Measurements from ENCODE around the gene EPOP. TPM values are rescaled to one million over a fixed set of nuclear protein-coding genes. Genes with fewer than 3 reads are reported as not detected.
"Not testable (repeated sequence)": the region's sequence is repeated elsewhere in the genome, so short reads cannot be mapped to it uniquely, and the experiment has no call there.

The EPOP gene
- total and polyA plus RNA-seq, 2 donors (not counting 1 experiment from before 2014, with no cell fraction given), result 0.14 to 0.33 TPM

DNA sequence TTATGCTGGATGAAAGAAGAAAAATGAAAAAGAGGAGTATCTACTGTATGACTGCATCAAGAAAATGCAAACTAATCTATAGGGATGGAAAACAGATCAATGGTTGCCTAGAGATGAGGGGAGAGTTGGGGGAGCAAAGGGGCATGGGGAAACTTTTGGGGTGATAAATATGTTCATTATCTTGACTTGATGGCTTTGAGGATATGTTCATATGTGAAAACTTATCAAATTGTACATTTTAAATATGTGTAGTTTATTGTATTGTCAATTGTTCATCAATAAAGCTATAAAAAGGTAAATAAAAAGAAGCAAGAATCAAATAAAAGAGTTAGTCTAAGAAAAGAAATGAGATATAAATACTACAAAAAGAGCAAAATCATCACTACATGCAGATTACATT is 49.3 kb downstream of the EPOP start:
- Histone ChIP-seq H3K4me1 (ENCODE audit: control insufficient read depth, extremely low read depth, insufficient read depth, low read length) (no peaks in the 10 kb centered on the region), H3K4me2 (ENCODE audit: extremely low read depth, insufficient read depth, low read length) (no peak overlapping the region), H3K79me2 (ENCODE audit: control insufficient read depth, insufficient read depth, low read length) (no peaks in the 10 kb centered on the region), H3K9me3 (ENCODE audit: control insufficient read depth, insufficient read depth, low read depth, low read length) (no peaks in the 10 kb centered on the region), H3K27ac (ENCODE audit: insufficient read depth, low read length) (no peak overlapping the region), H2AFZ (ENCODE audit: low read length) (no peak overlapping the region), H3K9ac (ENCODE audit: insufficient read depth, low read length) (no peak overlapping the region), H3K36me3 (ENCODE audit: control insufficient read depth, insufficient read depth, low read length) (no peaks in the 10 kb centered on the region), H3K4me3 (replicated peaks in 1 of 4; ENCODE audit: control extremely low read depth in 1 of 4, insufficient read depth in 1 of 4, low read depth in 3 of 4, low read length in 4 of 4) (no peak overlapping the region), H4K20me1 (ENCODE audit: control insufficient read depth, extremely low read depth, insufficient read depth, low read length) (no peaks in the 10 kb centered on the region), H3K27me3 (ENCODE audit: control insufficient read depth, insufficient read depth, low read length) (peaks cover 5% of the 10 kb centered on the region)
- TF ChIP-seq, protein P1, sequence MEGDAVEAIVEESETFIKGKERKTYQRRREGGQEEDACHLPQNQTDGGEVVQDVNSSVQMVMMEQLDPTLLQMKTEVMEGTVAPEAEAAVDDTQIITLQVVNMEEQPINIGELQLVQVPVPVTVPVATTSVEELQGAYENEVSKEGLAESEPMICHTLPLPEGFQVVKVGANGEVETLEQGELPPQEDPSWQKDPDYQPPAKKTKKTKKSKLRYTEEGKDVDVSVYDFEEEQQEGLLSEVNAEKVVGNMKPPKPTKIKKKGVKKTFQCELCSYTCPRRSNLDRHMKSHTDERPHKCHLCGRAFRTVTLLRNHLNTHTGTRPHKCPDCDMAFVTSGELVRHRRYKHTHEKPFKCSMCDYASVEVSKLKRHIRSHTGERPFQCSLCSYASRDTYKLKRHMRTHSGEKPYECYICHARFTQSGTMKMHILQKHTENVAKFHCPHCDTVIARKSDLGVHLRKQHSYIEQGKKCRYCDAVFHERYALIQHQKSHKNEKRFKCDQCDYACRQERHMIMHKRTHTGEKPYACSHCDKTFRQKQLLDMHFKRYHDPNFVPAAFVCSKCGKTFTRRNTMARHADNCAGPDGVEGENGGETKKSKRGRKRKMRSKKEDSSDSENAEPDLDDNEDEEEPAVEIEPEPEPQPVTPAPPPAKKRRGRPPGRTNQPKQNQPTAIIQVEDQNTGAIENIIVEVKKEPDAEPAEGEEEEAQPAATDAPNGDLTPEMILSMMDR (conservative IDR thresholded peaks at IDR 0.05 in 1 of 2, IDR thresholded peaks at IDR 0.05 in 1 of 2; ENCODE audit: low read depth in 1 of 2, low read length in 2 of 2), result no peak
- TF ChIP-seq EZH2 (IDR thresholded peaks at IDR 0.05; ENCODE audit: low read length, missing control alignments), result no peak
- no peak for DNase-seq (ENCODE audit: low read depth in 2 of 2)

DNA sequence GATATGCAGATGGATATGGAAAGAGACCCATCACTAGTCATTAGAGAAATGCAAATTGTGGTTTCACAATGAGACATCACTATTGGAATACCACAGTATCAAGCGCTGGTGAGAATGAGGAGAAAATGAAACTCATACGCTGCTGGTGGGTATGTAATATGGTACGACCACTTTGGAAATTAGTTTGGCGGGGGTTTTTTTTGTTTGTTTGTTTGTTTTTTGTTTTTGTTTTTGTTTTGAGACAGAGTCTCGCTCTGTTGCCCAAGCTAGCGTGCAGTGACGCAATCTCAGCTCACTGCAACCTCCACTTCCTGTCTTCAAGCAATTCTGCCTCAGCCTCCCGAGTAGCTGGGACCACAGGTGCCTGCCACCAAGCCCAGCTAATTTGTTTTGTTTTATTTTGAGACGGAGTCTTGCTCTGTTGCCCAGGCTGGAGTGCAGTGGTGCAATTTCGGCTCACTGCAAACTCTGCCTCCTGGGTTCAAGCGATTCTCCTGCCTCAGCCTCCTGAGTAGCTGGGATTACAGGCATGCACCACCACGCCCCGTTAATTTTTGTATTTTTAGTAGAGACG is 49.9 kb downstream of the EPOP start:
- H2AFZ ChIP-seq (ENCODE audit: low read length); H3K9me3 ChIP-seq (ENCODE audit: control insufficient read depth, insufficient read depth, low read depth, low read length); H3K9ac ChIP-seq (ENCODE audit: insufficient read depth, low read length); H3K36me3 ChIP-seq (ENCODE audit: control insufficient read depth, insufficient read depth, low read length); H3K4me3 ChIP-seq (replicated peaks in 1 of 4; ENCODE audit: control extremely low read depth in 1 of 4, insufficient read depth in 1 of 4, low read depth in 3 of 4, low read length in 4 of 4); H3K79me2 ChIP-seq (ENCODE audit: control insufficient read depth, insufficient read depth, low read length); H3K4me2 ChIP-seq (ENCODE audit: extremely low read depth, insufficient read depth, low read length); H3K4me1 ChIP-seq (ENCODE audit: control insufficient read depth, extremely low read depth, insufficient read depth, low read length); H4K20me1 ChIP-seq (ENCODE audit: control insufficient read depth, extremely low read depth, insufficient read depth, low read length); DNase-seq (ENCODE audit: low read depth in 2 of 2); H3K27ac ChIP-seq (ENCODE audit: insufficient read depth, low read length); H3K27me3 ChIP-seq (ENCODE audit: control insufficient read depth, insufficient read depth, low read length): not testable (repeated sequence)

Other genes with a start within 250 kb of the EPOP start
- gene ARHGAP23, start 246.5 kb downstream of the EPOP start, total RNA-seq, result 18.2 and 41.1 TPM in 2 replicates
- gene ARHGAP23, start 246.5 kb downstream of the EPOP start, polyA plus RNA-seq, result 28.1 and 31.0 TPM in 2 replicates
- gene SRCIN1, start 69.0 kb downstream of the EPOP start, total RNA-seq, result under 0.01 TPM in 1 of 2 replicates, not detected in the other
- not detected in 2 replicates for gene SRCIN1, start 69.0 kb downstream of the EPOP start, polyA plus RNA-seq
- gene MLLT6, start 30.3 kb upstream of the EPOP start, total RNA-seq, result 17.7 and 20.0 TPM in 2 replicates
- 14.3 and 15.4 TPM in 2 replicates for gene MLLT6, start 30.3 kb upstream of the EPOP start, polyA plus RNA-seq
- gene CISD3, start 55.4 kb upstream of the EPOP start, total RNA-seq, result 4.0 and 4.4 TPM in 2 replicates
- 5.7 and 7.6 TPM in 2 replicates for gene CISD3, start 55.4 kb upstream of the EPOP start, polyA plus RNA-seq
- 2.3 and 4.0 TPM in 2 replicates for gene PCGF2, start 73.4 kb upstream of the EPOP start, total RNA-seq
- 8.0 and 10.5 TPM in 2 replicates for gene PCGF2, start 73.4 kb upstream of the EPOP start, polyA plus RNA-seq
- gene PSMB3, start 77.8 kb upstream of the EPOP start, total RNA-seq, result 215 and 299 TPM in 2 replicates
- 210 and 334 TPM in 2 replicates for gene PSMB3, start 77.8 kb upstream of the EPOP start, polyA plus RNA-seq
- gene PIP4K2B, start 124.6 kb upstream of the EPOP start, total RNA-seq, result 38.5 and 43.8 TPM in 2 replicates
- gene PIP4K2B, start 124.6 kb upstream of the EPOP start, polyA plus RNA-seq, result 30.6 and 33.5 TPM in 2 replicates
- gene CWC25, start 150.4 kb upstream of the EPOP start, total RNA-seq, result 9.8 and 10.9 TPM in 2 replicates
- 14.4 and 15.6 TPM in 2 replicates for gene CWC25, start 150.4 kb upstream of the EPOP start, polyA plus RNA-seq
- 1,552 and 2,520 TPM in 2 replicates for gene RPL23, start 178.8 kb upstream of the EPOP start, total RNA-seq
- gene RPL23, start 178.8 kb upstream of the EPOP start, polyA plus RNA-seq, result 2,492 and 2,693 TPM in 2 replicates
- gene LASP1, start 195.1 kb upstream of the EPOP start, total RNA-seq, result 58.8 and 79.8 TPM in 2 replicates
- gene LASP1, start 195.1 kb upstream of the EPOP start, polyA plus RNA-seq, result 159 and 208 TPM in 2 replicates

Measured in fibroblast of lung (primary cell).